ENCODE data around the gene ASB18. TPM values are rescaled to one million over a fixed set of nuclear protein-coding genes. Genes with fewer than 3 reads are reported as not detected.

ASB18 gene
- total and polyA plus RNA-seq, 4 donors = not detected

GRCh38 chr2:236157815-236158498 is 106.2 kb downstream of the ASB18 start:
- Histone ChIP-seq H3K27ac (ENCODE audit: low read depth in 1 of 2, low read length in 2 of 2) (no peak overlapping the region), H3K4me3 (ENCODE audit: low read depth in 1 of 3, low read length in 3 of 3) (no peak overlapping the region), H3K4me1 (ENCODE audit: control insufficient read depth in 4 of 4, insufficient read depth in 4 of 4, low read length in 3 of 4) (no peaks in the 10 kb centered on the region), H3K9ac (ENCODE audit: low read depth in 1 of 2, low read length in 2 of 2) (no peak overlapping the region), H3K9me3 (ENCODE audit: control insufficient read depth in 4 of 4, low read length in 3 of 4) (peaks cover 0 to 7% (median 2%) of the 10 kb centered on the region in 4 donors), H3K36me3 (ENCODE audit: control insufficient read depth in 4 of 4, insufficient read depth in 3 of 4, low read depth in 1 of 4, low read length in 3 of 4) (no peaks in the 10 kb centered on the region), H3K27me3 (ENCODE audit: control insufficient read depth in 4 of 4, insufficient read depth in 4 of 4, low read length in 3 of 4) (peaks cover 0 to 12% (median 9%) of the 10 kb centered on the region in 4 donors)
- 91% methylated on average over 10 of the region's 10 CpGs for WGBS
- DNase-seq (ENCODE audit: low spot score) = no peak
- TF ChIP-seq, protein P1, sequence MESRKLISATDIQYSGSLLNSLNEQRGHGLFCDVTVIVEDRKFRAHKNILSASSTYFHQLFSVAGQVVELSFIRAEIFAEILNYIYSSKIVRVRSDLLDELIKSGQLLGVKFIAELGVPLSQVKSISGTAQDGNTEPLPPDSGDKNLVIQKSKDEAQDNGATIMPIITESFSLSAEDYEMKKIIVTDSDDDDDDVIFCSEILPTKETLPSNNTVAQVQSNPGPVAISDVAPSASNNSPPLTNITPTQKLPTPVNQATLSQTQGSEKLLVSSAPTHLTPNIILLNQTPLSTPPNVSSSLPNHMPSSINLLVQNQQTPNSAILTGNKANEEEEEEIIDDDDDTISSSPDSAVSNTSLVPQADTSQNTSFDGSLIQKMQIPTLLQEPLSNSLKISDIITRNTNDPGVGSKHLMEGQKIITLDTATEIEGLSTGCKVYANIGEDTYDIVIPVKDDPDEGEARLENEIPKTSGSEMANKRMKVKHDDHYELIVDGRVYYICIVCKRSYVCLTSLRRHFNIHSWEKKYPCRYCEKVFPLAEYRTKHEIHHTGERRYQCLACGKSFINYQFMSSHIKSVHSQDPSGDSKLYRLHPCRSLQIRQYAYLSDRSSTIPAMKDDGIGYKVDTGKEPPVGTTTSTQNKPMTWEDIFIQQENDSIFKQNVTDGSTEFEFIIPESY (IDR thresholded peaks at IDR 0.05) = no peak
- no peak for TF ChIP-seq EGR1 (IDR thresholded peaks at IDR 0.05; ENCODE audit: low read depth in 2 of 2)
- no peak for TF ChIP-seq REST (IDR thresholded peaks at IDR 0.05)
- no peak for TF ChIP-seq JUND (IDR thresholded peaks at IDR 0.05)
- TF ChIP-seq HNF4A (conservative IDR thresholded peaks at IDR 0.05) = no peak
- TF ChIP-seq YY1 (IDR thresholded peaks at IDR 0.05) = no peak
- no peak for TF ChIP-seq HNF4G (IDR thresholded peaks at IDR 0.05)
- TF ChIP-seq ATF3 (IDR thresholded peaks at IDR 0.05) = no peak
- no peak for TF ChIP-seq FOXA2 (IDR thresholded peaks at IDR 0.05)
- TF ChIP-seq FOXA1 (IDR thresholded peaks at IDR 0.05) = no peak

DNA sequence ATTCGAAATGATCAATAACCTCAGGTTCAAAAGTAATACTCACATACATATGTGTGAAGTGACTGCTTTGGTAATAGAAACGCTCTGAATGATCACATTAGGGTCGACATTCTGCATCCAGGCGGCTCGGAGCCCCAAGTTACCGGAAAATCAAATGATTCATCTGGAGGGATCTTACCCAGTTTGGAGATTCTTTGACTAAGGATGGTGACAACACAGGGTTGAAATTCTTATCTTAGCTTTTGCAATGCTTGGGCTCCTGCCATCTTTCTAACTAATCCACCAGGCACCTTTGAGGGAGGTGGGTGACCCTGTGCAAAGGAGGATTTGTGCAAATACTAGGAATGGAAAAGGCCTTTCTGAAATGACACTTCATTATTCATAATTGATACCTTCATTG is 106.8 kb downstream of the ASB18 start:
- Histone ChIP-seq H3K9me3 (ENCODE audit: control insufficient read depth in 4 of 4, low read length in 3 of 4) (peaks cover 0 to 10% (median 3%) of the 10 kb centered on the region in 4 donors), H3K9ac (ENCODE audit: low read depth in 1 of 2, low read length in 2 of 2) (no peak overlapping the region), H3K27ac (ENCODE audit: low read depth in 1 of 2, low read length in 2 of 2) (no peak overlapping the region), H3K27me3 (ENCODE audit: control insufficient read depth in 4 of 4, insufficient read depth in 4 of 4, low read length in 3 of 4) (peaks cover 0 to 11% (median 9%) of the 10 kb centered on the region in 4 donors), H3K4me1 (ENCODE audit: control insufficient read depth in 4 of 4, insufficient read depth in 4 of 4, low read length in 3 of 4) (no peaks in the 10 kb centered on the region), H3K4me3 (ENCODE audit: low read depth in 1 of 3, low read length in 3 of 3) (no peak overlapping the region), H3K36me3 (ENCODE audit: control insufficient read depth in 4 of 4, insufficient read depth in 3 of 4, low read depth in 1 of 4, low read length in 3 of 4) (no peaks in the 10 kb centered on the region)
- 85% methylated on average over 6 of the region's 6 CpGs for WGBS
- DNase-seq (ENCODE audit: low spot score) = no peak
- TF ChIP-seq HNF4G (IDR thresholded peaks at IDR 0.05) (no peak), FOXA2 (IDR thresholded peaks at IDR 0.05) (no peak), GABPA (IDR thresholded peaks at IDR 0.05 in 1 of 2, conservative IDR thresholded peaks at IDR 0.05 in 1 of 2) (no peak), CTCF (IDR thresholded peaks at IDR 0.05; ENCODE audit: low read depth, low read length, missing input control) (no peak), EGR1 (IDR thresholded peaks at IDR 0.05; ENCODE audit: low read depth in 2 of 2) (no peak), SP1 (IDR thresholded peaks at IDR 0.05) (no peak), FOXA1 (IDR thresholded peaks at IDR 0.05) (no peak), HNF4A (conservative IDR thresholded peaks at IDR 0.05) (no peak), YY1 (IDR thresholded peaks at IDR 0.05) (no peak), MAX (IDR thresholded peaks at IDR 0.05) (no peak), JUND (IDR thresholded peaks at IDR 0.05) (no peak), NR2F2 (IDR thresholded peaks at IDR 0.05) (no peak), ATF3 (IDR thresholded peaks at IDR 0.05) (no peak), REST (IDR thresholded peaks at IDR 0.05) (no peak), RAD21 (IDR thresholded peaks at IDR 0.05) (no peak)
- TF ChIP-seq, protein P1 (IDR thresholded peaks at IDR 0.05) = no peak
